CD4-positive, alpha-beta memory T cell (primary cell): ENCODE data around the gene CANT1. TPM values are rescaled to one million over a fixed set of nuclear protein-coding genes. Genes with fewer than 3 reads are reported as not detected.
"Not testable (repeated sequence)": the region's sequence is repeated elsewhere in the genome, so short reads cannot be mapped to it uniquely, and the experiment has no call there.

Experiments used
- CTCF ChIA-PET: fragments of 350-600 bp; sonication (Branson Sonifier 250); formaldehyde crosslinking; loops from one replicate; lab custom pipeline; 2021; ENCODE audit warnings: inconsistent platforms; ENCODE audit not compliant: partially characterized antibody; lab: Charles Lee
- POLR2A ChIA-PET: fragments of 350-600 bp; sonication (Branson Sonifier 250); formaldehyde crosslinking; loops from one replicate; lab custom pipeline; 2021; ENCODE audit not compliant: partially characterized antibody; lab: Charles Lee
- DNase-seq, 5 donors: peaks; one replicate each; pipeline versions ENCODE4 v3.0.0 to v3.0.0-alpha.2; 2020 to 2022; ENCODE audit warnings: mixed read lengths in 1 of 5
- H3K27ac ChIP-seq: one replicate; pipeline ENCODE4 v1.7.0; 2013; ENCODE audit warnings: low read depth, low read length
- H3K27me3 ChIP-seq: 2 replicates; pipeline ENCODE4 v1.7.0; 2013; ENCODE audit warnings: mild to moderate bottlenecking, low read length, moderate library complexity; ENCODE audit not compliant: insufficient read depth
- H3K36me3 ChIP-seq: 2 replicates; pipeline ENCODE4 v1.7.0; 2013; ENCODE audit warnings: mild to moderate bottlenecking, low read length, moderate library complexity; ENCODE audit not compliant: insufficient read depth
- H3K4me1 ChIP-seq: 2 replicates; pipeline ENCODE4 v1.7.0; 2013; ENCODE audit warnings: mild to moderate bottlenecking, low read length, moderate library complexity; ENCODE audit not compliant: insufficient read depth
- H3K4me3 ChIP-seq, 2 donors: one replicate each; pipeline ENCODE4 v1.7.0; 2013; ENCODE audit warnings: low read length in 2 of 2, mild to moderate bottlenecking in 1 of 2
- H3K9me3 ChIP-seq, 2 donors: one replicate each; pipeline ENCODE4 v1.7.0; 2013; ENCODE audit warnings: low read length in 2 of 2, control low read depth in 1 of 2; ENCODE audit not compliant: control insufficient read depth in 1 of 2
- H3K27ac Mint-ChIP-seq, 7 donors: one replicate each; pipeline ENCODE4 v1.8.0; 2020 to 2021; ENCODE audit warnings: mixed read lengths in 7 of 7, mild to moderate bottlenecking in 6 of 7, inconsistent platforms in 3 of 7, moderate library complexity in 3 of 7
- H3K27me3 Mint-ChIP-seq, 2 donors: one replicate each; pipeline ENCODE4 v1.8.0; 2020 to 2021; ENCODE audit warnings: mixed read lengths in 2 of 2
- H3K36me3 Mint-ChIP-seq, 2 donors: one replicate each; pipeline ENCODE4 v1.8.0; 2020 to 2021; ENCODE audit warnings: mixed read lengths in 2 of 2, inconsistent platforms in 1 of 2, mild to moderate bottlenecking in 1 of 2
- H3K4me1 Mint-ChIP-seq, 4 donors: one replicate each; pipeline ENCODE4 v1.8.0; 2020 to 2021; ENCODE audit warnings: mixed read lengths in 4 of 4, mild to moderate bottlenecking in 1 of 4
- H3K4me3 Mint-ChIP-seq, 8 donors: one replicate each; pipeline ENCODE4 v1.8.0; 2020 to 2021; ENCODE audit warnings: mixed read lengths in 8 of 8, mild to moderate bottlenecking in 7 of 8, moderate library complexity in 6 of 8, inconsistent platforms in 3 of 8
- H3K9me3 Mint-ChIP-seq, 8 donors: one replicate each; pipeline ENCODE4 v1.8.0; 2020 to 2021; ENCODE audit warnings: mixed read lengths in 8 of 8, mild to moderate bottlenecking in 5 of 8, inconsistent platforms in 3 of 8, moderate library complexity in 1 of 8
- intact Hi-C: fragments of 100-400 bp; cut with micrococcal nuclease; formaldehyde crosslinking; loops from one replicate; pipeline ENCODE4 v1.15.1; 2023
- polyA plus RNA-seq, 2 donors: library from polyadenylated mRNA; unstranded; fragments of 300-500 nt; fragmentation: Illumina TruSeq; gene quantifications; one replicate each; pipeline ENCODE4 v1.2.3, GENCODE V29; 2021
- total RNA-seq, 2 experiments: library from RNA; stranded (reverse); gene quantifications; one replicate each; pipeline ENCODE4 v1.2.3, GENCODE V29; 2021

The CANT1 gene
- total and polyA plus RNA-seq, 4 experiments from 2014 or later = 7.2 to 59.4 (median 34.2) TPM

- DNase-seq = no peak
- Mint-ChIP-seq H3K4me1 (no peaks in the 10 kb centered on the region), H3K27me3 (peaks cover 2 to 3% of the 10 kb centered on the region in 2 donors), H3K9me3 (peaks cover 0 to 25% (median 19%) of the 10 kb centered on the region in 8 donors), H3K4me3 (no peak overlapping the region), H3K27ac (no peak overlapping the region), H3K36me3 (peaks cover 2 to 5% of the 10 kb centered on the region in 2 donors)
- ChIA-PET CTCF (interaction anchor here (0.6 kb wide), 1 partner anchor 24 kb away, joined by 3 read pairs; no protein-coding TSS in a partner anchor), POLR2A (no interaction called here)
- intact Hi-C loops = no loop called here
- Histone ChIP-seq H3K4me3 (no peak overlapping the region), H3K27ac (no peak overlapping the region), H3K27me3 (no peaks in the 10 kb centered on the region), H3K36me3 (no peaks in the 10 kb centered on the region), H3K4me1 (no peaks in the 10 kb centered on the region), H3K9me3 (peaks cover 0 to 6% of the 10 kb centered on the region in 2 donors)
Observed at GRCh38 chr17:78950870-78951269, 58.7 kb downstream of the CANT1 start.

GRCh38 chr17:78947235-78948149 is 62.1 kb downstream of the CANT1 start:
- H3K4me1 ChIP-seq = no peaks in the 10 kb centered on the region
- intact Hi-C loops = no loop called here
- no peak overlapping the region for H3K27ac ChIP-seq
- no peak overlapping the region for H3K27ac Mint-ChIP-seq
- no peak overlapping the region for H3K4me3 Mint-ChIP-seq
- no peaks in the 10 kb centered on the region for H3K27me3 ChIP-seq
- H3K4me3 ChIP-seq = no peak overlapping the region
- peaks cover 1 to 9% of the 10 kb centered on the region in 2 donors for H3K27me3 Mint-ChIP-seq
- no peaks in the 10 kb centered on the region for H3K4me1 Mint-ChIP-seq
- H3K36me3 Mint-ChIP-seq = peaks cover 2 to 5% of the 10 kb centered on the region in 2 donors
- CTCF ChIA-PET = interaction anchor here (1.2 kb wide), 1 partner anchor 81 kb away, joined by 3 read pairs; no protein-coding TSS in a partner anchor
- peaks cover 0 to 6% of the 10 kb centered on the region in 2 donors for H3K9me3 ChIP-seq
- peaks cover 0 to 25% (median 19%) of the 10 kb centered on the region in 8 donors for H3K9me3 Mint-ChIP-seq
- H3K36me3 ChIP-seq = no peaks in the 10 kb centered on the region
- POLR2A ChIA-PET = no interaction called here
- DNase-seq = no peak

GRCh38 chr17:78946631-78947030 is 62.9 kb downstream of the CANT1 start:
- no peak overlapping the region for H3K27ac Mint-ChIP-seq
- H3K36me3 Mint-ChIP-seq = peaks cover 2 to 5% of the 10 kb centered on the region in 2 donors
- H3K27ac ChIP-seq = no peak overlapping the region
- ChIA-PET CTCF (no interaction called here), POLR2A (no interaction called here)
- H3K27me3 Mint-ChIP-seq = peaks cover 1 to 9% of the 10 kb centered on the region in 2 donors
- H3K4me1 Mint-ChIP-seq = no peaks in the 10 kb centered on the region
- no peaks in the 10 kb centered on the region for H3K36me3 ChIP-seq
- intact Hi-C loops = no loop called here
- peaks cover 0 to 24% (median 19%) of the 10 kb centered on the region in 8 donors for H3K9me3 Mint-ChIP-seq
- H3K4me3 ChIP-seq = no peak overlapping the region
- no peak for DNase-seq
- H3K4me3 Mint-ChIP-seq = no peak overlapping the region
- H3K9me3 ChIP-seq = peaks cover 0 to 6% of the 10 kb centered on the region in 2 donors
- H3K4me1 ChIP-seq = no peaks in the 10 kb centered on the region
- no peaks in the 10 kb centered on the region for H3K27me3 ChIP-seq

GRCh38 chr17:78946131-78946530 is 63.4 kb downstream of the CANT1 start:
- Histone ChIP-seq H3K27ac (no peak overlapping the region), H3K27me3 (no peaks in the 10 kb centered on the region), H3K4me1 (no peaks in the 10 kb centered on the region), H3K9me3 (peaks cover 0 to 5% of the 10 kb centered on the region in 2 donors), H3K4me3 (no peak overlapping the region), H3K36me3 (no peaks in the 10 kb centered on the region)
- peaks cover 2 to 5% of the 10 kb centered on the region in 2 donors for H3K36me3 Mint-ChIP-seq
- H3K27ac Mint-ChIP-seq = no peak overlapping the region
- CTCF ChIA-PET = no interaction called here
- H3K9me3 Mint-ChIP-seq = peaks cover 0 to 20% (median 15%) of the 10 kb centered on the region in 8 donors
- no peaks in the 10 kb centered on the region for H3K4me1 Mint-ChIP-seq
- intact Hi-C loops = no loop called here
- POLR2A ChIA-PET = no interaction called here
- H3K27me3 Mint-ChIP-seq = peaks cover 1 to 9% of the 10 kb centered on the region in 2 donors
- no peak for DNase-seq
- no peak overlapping the region for H3K4me3 Mint-ChIP-seq

- DNase-seq, H3K4me3 Mint-ChIP-seq, H3K36me3 Mint-ChIP-seq, H3K4me3 ChIP-seq, H3K4me1 ChIP-seq, H3K27me3 ChIP-seq, CTCF ChIA-PET, H3K9me3 ChIP-seq, intact Hi-C loops, H3K27ac ChIP-seq, H3K36me3 ChIP-seq, H3K27me3 Mint-ChIP-seq, H3K4me1 Mint-ChIP-seq, POLR2A ChIA-PET, H3K27ac Mint-ChIP-seq: not testable (repeated sequence)
- peaks cover 0 to 13% (median 9%) of the 10 kb centered on the region in 8 donors for H3K9me3 Mint-ChIP-seq
Observed at GRCh38 chr17:78945455-78945854, 64.1 kb downstream of the CANT1 start.

- intact Hi-C loops = no loop called here
- Histone ChIP-seq H3K9me3 (no peaks in the 10 kb centered on the region), H3K4me1 (no peaks in the 10 kb centered on the region), H3K4me3 (no peak overlapping the region), H3K27me3 (no peaks in the 10 kb centered on the region), H3K27ac (no peak overlapping the region), H3K36me3 (no peaks in the 10 kb centered on the region)
- peaks cover 0 to 8% (median 5%) of the 10 kb centered on the region in 8 donors for H3K9me3 Mint-ChIP-seq
- ChIA-PET CTCF (no interaction called here), POLR2A (no interaction called here)
- no peak overlapping the region for H3K27ac Mint-ChIP-seq
- H3K4me3 Mint-ChIP-seq = no peak overlapping the region
- no peaks in the 10 kb centered on the region for H3K36me3 Mint-ChIP-seq
- H3K27me3 Mint-ChIP-seq = peaks cover 1 to 9% of the 10 kb centered on the region in 2 donors
- no peak for DNase-seq
- H3K4me1 Mint-ChIP-seq = no peaks in the 10 kb centered on the region
Observed at GRCh38 chr17:78944956-78945355, 64.6 kb downstream of the CANT1 start.

GRCh38 chr17:78944026-78944425 is 65.5 kb downstream of the CANT1 start:
- H3K27me3 ChIP-seq = no peaks in the 10 kb centered on the region
- Mint-ChIP-seq H3K27ac (no peak overlapping the region), H3K36me3 (no peaks in the 10 kb centered on the region), H3K27me3 (peaks cover 1 to 9% of the 10 kb centered on the region in 2 donors), H3K4me3 (no peak overlapping the region), H3K4me1 (no peaks in the 10 kb centered on the region), H3K9me3 (no peaks in the 10 kb centered on the region)
- ChIA-PET CTCF (no interaction called here), POLR2A (no interaction called here)
- no peak overlapping the region for H3K27ac ChIP-seq
- H3K4me1 ChIP-seq = no peaks in the 10 kb centered on the region
- H3K4me3 ChIP-seq = no peak overlapping the region
- no peaks in the 10 kb centered on the region for H3K36me3 ChIP-seq
- intact Hi-C loops = no loop called here
- DNase-seq = no peak
- H3K9me3 ChIP-seq = no peaks in the 10 kb centered on the region
